Stimulated activated memory B cell treated with anti-CD40 and anti-IgM and Interleukin-4, amounts not matched to agents 10 μg/mL and 1 μg/mL and 100 μg/mL, for 72 hours (primary cell): ENCODE results near the gene ELMO3.

Experiments used
- ATAC-seq: fragments of 150-1000 bp; cut with Tn5 transposase; 2 replicates; pipeline ENCODE4 v1.10.0; 2021
- H3K27ac Mint-ChIP-seq: one replicate; pipeline ENCODE4 v1.8.0; 2022; ENCODE audit warnings: mild to moderate bottlenecking, mixed read lengths
- H3K27me3 Mint-ChIP-seq: one replicate; pipeline ENCODE4 v1.8.0; 2022; ENCODE audit warnings: mixed read lengths
- H3K36me3 Mint-ChIP-seq: one replicate; pipeline ENCODE4 v1.8.0; 2022; ENCODE audit warnings: mixed read lengths
- H3K4me1 Mint-ChIP-seq: one replicate; pipeline ENCODE4 v1.8.0; 2022; ENCODE audit warnings: mixed read lengths
- H3K4me3 Mint-ChIP-seq: one replicate; pipeline ENCODE4 v1.8.0; 2022; ENCODE audit warnings: mild to moderate bottlenecking, moderate library complexity, mixed read lengths
- H3K9me3 Mint-ChIP-seq: one replicate; pipeline ENCODE4 v1.8.0; 2022; ENCODE audit warnings: mixed read lengths

ELMO3 gene, protein sequence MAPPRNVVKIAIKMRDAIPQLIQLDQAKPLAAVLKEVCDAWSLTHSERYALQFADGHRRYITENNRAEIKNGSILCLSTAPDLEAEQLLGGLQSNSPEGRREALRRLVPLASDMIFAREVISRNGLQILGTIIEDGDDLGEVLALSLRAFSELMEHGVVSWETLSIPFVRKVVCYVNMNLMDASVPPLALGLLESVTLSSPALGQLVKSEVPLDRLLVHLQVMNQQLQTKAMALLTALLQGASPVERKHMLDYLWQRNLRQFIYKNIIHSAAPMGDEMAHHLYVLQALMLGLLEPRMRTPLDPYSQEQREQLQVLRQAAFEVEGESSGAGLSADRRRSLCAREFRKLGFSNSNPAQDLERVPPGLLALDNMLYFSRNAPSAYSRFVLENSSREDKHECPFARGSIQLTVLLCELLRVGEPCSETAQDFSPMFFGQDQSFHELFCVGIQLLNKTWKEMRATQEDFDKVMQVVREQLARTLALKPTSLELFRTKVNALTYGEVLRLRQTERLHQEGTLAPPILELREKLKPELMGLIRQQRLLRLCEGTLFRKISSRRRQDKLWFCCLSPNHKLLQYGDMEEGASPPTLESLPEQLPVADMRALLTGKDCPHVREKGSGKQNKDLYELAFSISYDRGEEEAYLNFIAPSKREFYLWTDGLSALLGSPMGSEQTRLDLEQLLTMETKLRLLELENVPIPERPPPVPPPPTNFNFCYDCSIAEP

GRCh38 chr16:67199011-67199807 is at the start of gene ELMO3:
Gene ELMO3 (plus strand): TSS chr16:67199131. CDS start chr16:67199327, 196 bp downstream.
- peaks cover 47% of the 10 kb centered on the region for H3K36me3 Mint-ChIP-seq
- no peaks in the 10 kb centered on the region for H3K27me3 Mint-ChIP-seq
- no peaks in the 10 kb centered on the region for H3K9me3 Mint-ChIP-seq
- ATAC-seq: peak; percentile 45
- H3K4me1 Mint-ChIP-seq: peaks cover 45% of the 10 kb centered on the region
- H3K4me3 Mint-ChIP-seq: peak within 1 kb of the TSS; percentile 11
- H3K27ac Mint-ChIP-seq: no peak within 1 kb of the TSS

GRCh38 chr16:67149276-67150046 is 49.5 kb upstream of the ELMO3 start:
- Mint-ChIP-seq H3K4me3 (peak overlapping the region; percentile 17), H3K27me3 (peaks cover 29% of the 10 kb centered on the region), H3K27ac (no peak overlapping the region)

DNA sequence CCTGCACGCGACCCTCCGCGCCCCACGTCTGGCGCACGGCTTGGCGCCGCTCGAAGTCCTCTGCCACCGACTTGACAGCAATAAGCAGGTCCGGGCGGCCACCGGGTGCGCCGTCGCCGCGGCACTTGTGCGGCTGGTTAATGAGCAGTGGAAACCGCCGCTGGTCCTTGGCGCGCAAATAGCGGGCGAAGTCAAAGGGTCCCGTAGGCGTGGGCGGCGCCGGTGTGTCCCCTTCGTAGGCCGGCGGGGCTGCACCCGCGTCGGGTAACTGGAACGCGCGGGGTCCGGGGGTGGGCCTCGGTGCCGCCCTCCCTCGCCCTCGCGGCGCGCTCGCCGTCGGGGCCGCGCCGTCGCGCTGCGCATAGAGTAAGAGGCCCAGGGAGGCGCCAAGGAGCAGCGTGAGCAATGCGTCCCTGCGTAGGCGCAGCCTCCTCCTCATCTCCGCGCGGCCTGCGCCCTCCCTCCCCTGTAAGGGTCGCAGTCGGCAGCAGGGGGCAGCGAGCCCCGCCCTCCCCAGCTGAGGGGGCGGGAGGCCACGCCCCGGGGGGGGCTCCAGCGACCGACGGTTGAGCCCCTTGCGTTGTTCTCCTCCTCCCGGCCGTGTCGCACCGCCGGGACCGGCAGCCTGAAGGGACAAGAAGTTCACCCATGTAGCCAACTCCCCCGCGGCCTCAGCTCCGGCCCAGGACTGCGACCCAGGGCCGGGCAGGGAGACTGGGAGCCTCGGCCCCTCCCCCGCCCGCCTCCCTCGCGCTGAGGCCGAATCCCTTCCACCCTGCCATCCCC is 48.7 kb upstream of the ELMO3 start:
- peaks cover 26% of the 10 kb centered on the region for H3K4me1 Mint-ChIP-seq
- H3K36me3 Mint-ChIP-seq: peaks cover 43% of the 10 kb centered on the region
- peak overlapping the region; percentile 30 for H3K27ac Mint-ChIP-seq
- H3K27me3 Mint-ChIP-seq: peaks cover 29% of the 10 kb centered on the region
- H3K4me3 Mint-ChIP-seq: peak overlapping the region; percentile 76
- peak; percentile 49 for ATAC-seq
- H3K9me3 Mint-ChIP-seq: no peaks in the 10 kb centered on the region

More at GRCh38 chr16:67149276-67150046, 49.5 kb upstream of the ELMO3 start:
- no peak for ATAC-seq
- Mint-ChIP-seq H3K4me1 (peaks cover 23% of the 10 kb centered on the region), H3K36me3 (peaks cover 51% of the 10 kb centered on the region), H3K9me3 (no peaks in the 10 kb centered on the region)

DNA sequence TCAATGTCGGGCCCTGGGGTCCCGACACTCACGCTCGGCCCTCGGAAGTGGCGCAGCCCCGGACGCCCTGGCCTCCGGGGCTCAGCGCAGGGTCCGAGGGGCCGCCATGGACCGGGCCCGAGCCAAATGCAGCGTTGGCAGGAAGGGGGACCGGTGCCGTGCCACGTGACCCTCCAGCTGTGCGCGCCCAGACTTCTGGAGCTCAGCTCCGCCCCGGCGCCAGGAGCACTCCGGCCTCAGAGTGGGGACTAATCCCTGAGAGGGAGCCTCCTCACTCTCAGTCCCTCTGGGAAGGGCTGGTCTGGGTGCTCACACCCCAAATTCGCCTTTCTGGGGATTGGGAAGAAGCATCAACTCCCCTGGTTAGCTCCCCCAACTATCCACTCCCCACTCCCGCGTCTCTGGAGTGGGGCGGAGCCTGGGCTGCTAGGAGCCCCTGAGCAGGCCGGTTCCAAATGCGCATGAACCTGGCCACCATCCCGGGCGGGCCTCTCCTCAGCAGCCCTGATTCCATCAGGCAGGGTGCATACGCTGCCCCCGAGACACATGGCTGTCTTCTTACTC is 48.0 kb upstream of the ELMO3 start, which contains the start of gene B3GNT9:
Gene B3GNT9 (minus strand): TSS at position 166 of the 564 bp plus-strand sequence. CDS start 513 bp downstream, outside the sequence.
- H3K36me3 Mint-ChIP-seq: peaks cover 36% of the 10 kb centered on the region
- H3K4me1 Mint-ChIP-seq: peaks cover 33% of the 10 kb centered on the region
- peak; percentile 52 for ATAC-seq
- peak within 1 kb of the TSS; percentile 76 for H3K4me3 Mint-ChIP-seq
- peaks cover 29% of the 10 kb centered on the region for H3K27me3 Mint-ChIP-seq
- H3K9me3 Mint-ChIP-seq: no peaks in the 10 kb centered on the region
- H3K27ac Mint-ChIP-seq: peak within 1 kb of the TSS; percentile 30

GRCh38 chr16:67151431-67152097 is 47.4 kb upstream of the ELMO3 start:
- Mint-ChIP-seq H3K4me3 (peak overlapping the region; percentile 76), H3K36me3 (peaks cover 30% of the 10 kb centered on the region), H3K27ac (peak overlapping the region; percentile 30), H3K27me3 (peaks cover 29% of the 10 kb centered on the region), H3K4me1 (peaks cover 39% of the 10 kb centered on the region), H3K9me3 (no peaks in the 10 kb centered on the region)
- no peak for ATAC-seq

- H3K4me1 Mint-ChIP-seq: peaks cover 64% of the 10 kb centered on the region
- ATAC-seq: no peak
- peaks cover 10% of the 10 kb centered on the region for H3K27me3 Mint-ChIP-seq
- no peaks in the 10 kb centered on the region for H3K36me3 Mint-ChIP-seq
- no peak overlapping the region for H3K27ac Mint-ChIP-seq
- no peaks in the 10 kb centered on the region for H3K9me3 Mint-ChIP-seq
- H3K4me3 Mint-ChIP-seq: peak overlapping the region; percentile 68
These were observed 44.2 kb upstream of the ELMO3 start for GRCh38 chr16:67154578-67155294.

DNA sequence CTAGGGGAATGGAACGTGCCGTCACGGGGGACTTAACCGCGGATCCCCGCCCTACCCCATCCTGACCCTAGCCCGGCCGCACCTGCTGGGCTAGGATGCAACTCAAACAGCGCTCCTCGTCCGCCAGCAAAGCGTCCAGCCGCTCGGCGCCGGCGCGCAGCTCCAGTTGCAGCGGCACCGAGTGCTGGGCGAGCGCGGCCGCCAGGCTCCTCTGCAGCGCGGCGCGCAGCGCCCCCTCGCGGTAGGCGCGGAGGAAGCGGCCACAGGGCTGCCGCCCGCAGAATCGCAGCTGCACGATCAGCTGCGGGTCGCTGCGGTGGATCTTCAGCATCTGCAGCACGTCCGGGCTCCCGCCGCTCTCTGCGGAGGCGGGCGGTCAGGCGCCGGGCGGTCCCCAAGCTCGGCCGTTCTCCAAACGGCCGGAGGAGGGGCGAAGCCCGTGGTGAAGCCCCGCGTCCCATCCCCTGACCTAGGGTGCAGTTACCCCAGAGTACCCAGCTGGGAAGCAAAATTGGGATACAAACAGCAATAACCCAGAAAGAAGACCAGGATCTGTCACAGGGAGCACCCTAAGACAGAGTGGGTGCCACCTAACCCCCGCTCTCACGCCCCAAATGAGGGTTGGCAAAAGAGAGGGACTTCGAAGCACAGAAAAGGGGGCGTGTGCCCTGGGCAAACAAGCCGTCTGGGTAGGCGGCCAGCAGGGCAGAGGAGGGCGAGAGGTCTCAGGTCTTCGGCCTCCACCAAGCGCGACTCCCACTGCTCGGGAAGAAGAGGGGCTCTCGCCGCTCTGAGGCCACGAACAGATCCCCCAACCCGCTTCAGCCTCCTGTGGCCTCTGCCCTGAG is 43.4 kb upstream of the ELMO3 start:
- Mint-ChIP-seq H3K9me3 (no peaks in the 10 kb centered on the region), H3K27ac (no peak overlapping the region), H3K27me3 (peaks cover 10% of the 10 kb centered on the region), H3K36me3 (no peaks in the 10 kb centered on the region), H3K4me3 (peak overlapping the region; percentile 68), H3K4me1 (peaks cover 70% of the 10 kb centered on the region)
- peak; percentile 59 for ATAC-seq

DNA sequence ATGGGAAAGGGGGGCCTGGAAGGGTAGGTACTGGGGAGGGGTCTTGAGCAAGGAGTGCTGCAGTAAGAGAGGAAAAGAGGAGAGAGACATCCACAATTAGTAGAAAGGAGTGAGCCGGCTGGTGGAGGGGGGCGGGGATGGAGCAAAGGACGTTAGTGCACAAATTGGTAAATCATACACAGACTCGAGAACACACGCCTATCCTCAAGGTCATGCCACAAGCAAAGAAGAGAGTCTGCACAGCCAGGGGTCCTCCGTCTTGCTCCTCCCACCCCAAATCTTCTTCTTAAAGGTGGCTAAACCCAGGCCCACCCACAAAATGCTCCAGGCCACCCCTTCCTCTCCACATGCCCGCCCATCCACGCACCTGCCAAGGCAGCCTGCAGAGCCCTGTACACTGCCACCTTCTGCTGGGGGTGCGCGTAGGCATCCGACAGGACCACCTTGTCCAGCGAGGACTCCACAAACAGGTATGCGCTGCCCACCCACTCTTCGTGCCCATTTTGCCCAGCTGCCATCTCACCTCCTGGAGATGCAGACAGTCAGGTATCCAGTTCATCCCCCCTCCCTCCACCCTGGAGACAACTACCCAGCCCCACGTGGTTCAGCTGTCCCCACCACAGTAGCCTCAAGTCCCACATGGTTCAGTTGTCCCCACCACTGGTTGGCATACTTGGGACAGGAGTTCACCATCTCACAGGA is 42.6 kb upstream of the ELMO3 start:
- Mint-ChIP-seq H3K36me3 (no peaks in the 10 kb centered on the region), H3K27me3 (peaks cover 12% of the 10 kb centered on the region), H3K27ac (no peak overlapping the region), H3K9me3 (no peaks in the 10 kb centered on the region), H3K4me3 (no peak overlapping the region), H3K4me1 (peaks cover 73% of the 10 kb centered on the region)
- ATAC-seq: no peak

DNA sequence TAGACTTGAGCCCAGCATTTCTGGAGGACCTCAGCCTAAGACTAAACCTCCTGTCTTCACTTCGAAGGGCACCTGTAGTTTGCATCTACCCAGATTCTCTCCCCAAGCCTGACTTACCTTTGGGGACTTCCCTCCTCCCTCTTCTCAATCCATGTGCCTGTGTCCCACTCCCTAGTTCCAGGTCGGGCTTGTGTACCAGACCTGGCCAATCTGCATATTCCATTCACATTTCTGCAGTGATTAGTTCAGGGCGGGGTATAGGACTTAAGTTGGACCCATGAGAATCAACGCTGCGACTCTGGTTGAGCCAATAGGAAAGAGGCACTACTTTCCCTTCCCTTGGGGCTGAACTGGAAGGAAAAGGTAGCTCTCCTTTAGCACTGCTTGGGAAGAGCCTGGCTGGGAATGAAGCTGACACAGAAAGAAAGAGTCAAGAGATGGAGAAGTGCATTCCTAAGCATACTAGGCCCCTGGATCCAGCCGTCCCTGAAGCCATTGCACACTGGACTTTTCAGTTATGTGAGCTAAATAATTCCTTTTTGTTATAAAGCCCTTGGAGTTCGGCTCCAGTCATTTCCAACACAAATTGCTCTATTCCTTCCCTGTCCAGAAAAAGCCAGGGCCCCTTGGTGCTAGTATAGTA is 41.7 kb upstream of the ELMO3 start:
- Mint-ChIP-seq H3K9me3 (no peaks in the 10 kb centered on the region), H3K27me3 (peaks cover 16% of the 10 kb centered on the region), H3K27ac (no peak overlapping the region), H3K4me1 (peaks cover 71% of the 10 kb centered on the region), H3K36me3 (no peaks in the 10 kb centered on the region), H3K4me3 (no peak overlapping the region)
- no peak for ATAC-seq

DNA sequence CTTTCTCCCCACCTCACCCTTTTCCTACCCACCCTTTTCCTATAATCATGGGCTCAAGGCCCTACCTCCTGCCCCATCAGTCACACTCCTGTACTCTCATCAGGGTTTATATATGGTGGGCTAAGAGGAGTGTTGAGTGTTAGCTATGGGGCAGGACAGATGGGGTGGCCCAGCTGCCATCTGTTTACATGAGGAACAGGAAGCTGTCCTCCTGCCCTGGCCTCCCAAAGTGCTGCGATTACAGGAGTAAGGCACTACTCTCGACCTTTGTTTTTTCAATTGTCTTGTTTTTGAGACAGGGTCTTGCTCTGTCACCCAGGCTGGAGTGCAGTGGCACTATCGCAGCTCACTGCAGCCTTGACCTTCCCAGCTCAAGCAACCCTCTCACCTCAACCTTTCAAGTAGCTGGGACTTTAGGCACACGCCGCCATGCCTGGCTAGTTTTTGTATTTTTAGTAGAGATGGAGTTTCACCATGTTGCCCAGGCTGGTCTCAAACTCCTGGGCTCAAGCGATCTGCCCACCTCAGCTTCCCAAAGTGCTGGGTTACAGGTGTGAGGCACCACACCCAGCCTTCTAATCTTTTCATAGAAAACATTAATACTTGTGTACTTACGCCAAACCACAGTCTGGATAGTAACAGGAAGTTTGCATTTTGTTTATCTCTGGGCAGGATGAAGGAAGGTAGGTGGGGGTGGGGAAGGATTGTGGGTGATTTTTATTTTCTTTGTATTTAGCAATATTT is 40.9 kb upstream of the ELMO3 start:
- Mint-ChIP-seq H3K27ac (peak overlapping the region; percentile 77), H3K36me3 (no peaks in the 10 kb centered on the region), H3K4me3 (peak overlapping the region; percentile 87), H3K27me3 (peaks cover 20% of the 10 kb centered on the region), H3K9me3 (no peaks in the 10 kb centered on the region), H3K4me1 (peaks cover 65% of the 10 kb centered on the region)
- ATAC-seq: no peak
